ENCODE measurements around the gene IL16. TPM values are rescaled to one million over a fixed set of nuclear protein-coding genes. Genes with fewer than 3 reads are reported as not detected.

IL16 gene
- total RNA-seq, 4 donors from 2014 or later: 9.7 to 15.2 (median 10.9) TPM

DNA sequence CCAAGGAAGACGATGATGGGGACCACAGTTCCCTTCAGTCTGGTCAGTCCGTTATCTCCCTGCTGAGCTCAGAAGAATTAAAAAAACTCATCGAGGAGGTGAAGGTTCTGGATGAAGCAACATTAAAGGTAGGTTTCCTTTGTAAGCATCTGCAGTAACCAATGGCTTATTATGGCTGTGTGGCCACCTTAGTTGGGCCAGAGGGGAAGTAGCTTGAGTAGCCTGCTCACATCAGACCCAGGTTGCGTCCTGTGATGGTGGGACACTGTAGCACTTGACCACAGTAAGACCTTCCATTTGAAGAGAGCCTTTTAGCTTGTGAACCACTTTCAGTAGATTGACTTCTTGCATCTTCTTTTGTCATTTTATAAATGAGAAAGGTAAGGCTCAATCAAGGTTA is 104.7 kb downstream of the IL16 start:
- TF ChIP-seq POLR2A (IDR thresholded peaks at IDR 0.05): no peak
- TF ChIP-seq, protein P1, sequence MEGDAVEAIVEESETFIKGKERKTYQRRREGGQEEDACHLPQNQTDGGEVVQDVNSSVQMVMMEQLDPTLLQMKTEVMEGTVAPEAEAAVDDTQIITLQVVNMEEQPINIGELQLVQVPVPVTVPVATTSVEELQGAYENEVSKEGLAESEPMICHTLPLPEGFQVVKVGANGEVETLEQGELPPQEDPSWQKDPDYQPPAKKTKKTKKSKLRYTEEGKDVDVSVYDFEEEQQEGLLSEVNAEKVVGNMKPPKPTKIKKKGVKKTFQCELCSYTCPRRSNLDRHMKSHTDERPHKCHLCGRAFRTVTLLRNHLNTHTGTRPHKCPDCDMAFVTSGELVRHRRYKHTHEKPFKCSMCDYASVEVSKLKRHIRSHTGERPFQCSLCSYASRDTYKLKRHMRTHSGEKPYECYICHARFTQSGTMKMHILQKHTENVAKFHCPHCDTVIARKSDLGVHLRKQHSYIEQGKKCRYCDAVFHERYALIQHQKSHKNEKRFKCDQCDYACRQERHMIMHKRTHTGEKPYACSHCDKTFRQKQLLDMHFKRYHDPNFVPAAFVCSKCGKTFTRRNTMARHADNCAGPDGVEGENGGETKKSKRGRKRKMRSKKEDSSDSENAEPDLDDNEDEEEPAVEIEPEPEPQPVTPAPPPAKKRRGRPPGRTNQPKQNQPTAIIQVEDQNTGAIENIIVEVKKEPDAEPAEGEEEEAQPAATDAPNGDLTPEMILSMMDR (IDR thresholded peaks at IDR 0.05): no peak
- intact Hi-C loops (cut with DNase I; ENCODE audit: low total_unique reads): no loop called here
- WGBS, 2 donors: 92 to 95% methylated on average over 4 of the region's 4 CpGs
- no peak for DNase-seq (ENCODE audit: low spot score in 2 of 2)
- H3K4me3 ChIP-seq (ENCODE audit: low read depth, poor library complexity, severe bottlenecking): no peak overlapping the region

DNA sequence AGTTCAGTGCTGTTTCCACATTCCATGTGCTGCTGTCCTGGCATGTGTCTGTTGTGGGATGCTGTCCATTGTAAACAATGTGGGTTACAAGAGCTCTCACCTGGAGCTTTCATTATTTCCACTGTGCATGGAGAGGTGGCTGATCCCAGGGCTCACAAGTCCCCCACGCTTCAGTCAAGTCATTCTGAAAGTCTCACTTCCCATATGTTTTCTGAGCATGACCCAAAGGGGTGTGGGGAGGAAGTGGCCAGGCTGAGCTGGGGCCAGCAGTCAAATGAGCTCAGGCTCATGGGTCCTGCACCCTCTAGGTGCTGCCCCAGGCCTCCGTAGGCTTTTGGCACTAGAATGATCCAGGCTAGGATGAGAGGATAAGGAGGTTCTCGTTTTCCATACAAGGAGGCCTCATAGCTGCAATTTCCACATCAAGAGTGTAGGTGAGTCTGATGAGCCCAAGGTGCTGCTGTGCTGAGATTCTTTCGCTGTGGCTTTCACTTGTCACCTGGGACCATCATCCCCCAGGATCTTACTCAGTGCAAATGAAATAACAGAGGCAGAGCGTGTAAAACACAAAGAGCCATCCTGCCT is 105.2 kb downstream of the IL16 start:
- no peak overlapping the region for H3K4me3 ChIP-seq (ENCODE audit: low read depth, poor library complexity, severe bottlenecking)
- DNase-seq (ENCODE audit: low spot score in 2 of 2): peak in 1 of 2 donors; percentile 78
- intact Hi-C loops (cut with DNase I; ENCODE audit: low total_unique reads): no loop called here
- no peak for TF ChIP-seq POLR2A (IDR thresholded peaks at IDR 0.05)
- TF ChIP-seq, protein P1 (IDR thresholded peaks at IDR 0.05): no peak
- 79 to 80% methylated on average over 5 of the region's 5 CpGs for WGBS, 2 donors

DNA sequence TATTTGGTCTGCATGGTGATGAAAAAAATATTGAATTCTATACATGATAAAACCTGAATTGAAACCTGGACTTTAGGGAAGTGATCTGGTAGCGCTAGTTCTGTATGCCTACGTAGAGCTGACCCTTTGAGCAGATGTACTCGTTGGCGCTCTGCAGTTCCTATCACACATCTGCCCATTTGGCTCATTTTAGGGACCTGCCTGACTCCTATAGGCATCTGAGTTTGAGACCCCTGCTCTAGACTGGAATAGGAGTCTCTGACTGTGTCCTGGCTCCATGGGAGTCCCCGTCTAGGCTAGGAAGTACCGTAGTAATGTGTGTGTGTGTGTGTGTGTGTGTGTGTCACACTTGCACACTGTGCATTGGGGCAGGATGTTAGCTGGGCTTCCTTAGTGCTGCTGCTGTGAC is 106.0 kb downstream of the IL16 start:
- intact Hi-C loops (cut with DNase I; ENCODE audit: low total_unique reads): no loop called here
- WGBS, 2 donors: 79 to 81% methylated on average over 6 of the region's 6 CpGs
- no peak overlapping the region for H3K4me3 ChIP-seq (ENCODE audit: low read depth, poor library complexity, severe bottlenecking)
- TF ChIP-seq POLR2A (IDR thresholded peaks at IDR 0.05): no peak
- TF ChIP-seq, protein P1 (IDR thresholded peaks at IDR 0.05): no peak
- no peak for DNase-seq (ENCODE audit: low spot score in 2 of 2)

DNA sequence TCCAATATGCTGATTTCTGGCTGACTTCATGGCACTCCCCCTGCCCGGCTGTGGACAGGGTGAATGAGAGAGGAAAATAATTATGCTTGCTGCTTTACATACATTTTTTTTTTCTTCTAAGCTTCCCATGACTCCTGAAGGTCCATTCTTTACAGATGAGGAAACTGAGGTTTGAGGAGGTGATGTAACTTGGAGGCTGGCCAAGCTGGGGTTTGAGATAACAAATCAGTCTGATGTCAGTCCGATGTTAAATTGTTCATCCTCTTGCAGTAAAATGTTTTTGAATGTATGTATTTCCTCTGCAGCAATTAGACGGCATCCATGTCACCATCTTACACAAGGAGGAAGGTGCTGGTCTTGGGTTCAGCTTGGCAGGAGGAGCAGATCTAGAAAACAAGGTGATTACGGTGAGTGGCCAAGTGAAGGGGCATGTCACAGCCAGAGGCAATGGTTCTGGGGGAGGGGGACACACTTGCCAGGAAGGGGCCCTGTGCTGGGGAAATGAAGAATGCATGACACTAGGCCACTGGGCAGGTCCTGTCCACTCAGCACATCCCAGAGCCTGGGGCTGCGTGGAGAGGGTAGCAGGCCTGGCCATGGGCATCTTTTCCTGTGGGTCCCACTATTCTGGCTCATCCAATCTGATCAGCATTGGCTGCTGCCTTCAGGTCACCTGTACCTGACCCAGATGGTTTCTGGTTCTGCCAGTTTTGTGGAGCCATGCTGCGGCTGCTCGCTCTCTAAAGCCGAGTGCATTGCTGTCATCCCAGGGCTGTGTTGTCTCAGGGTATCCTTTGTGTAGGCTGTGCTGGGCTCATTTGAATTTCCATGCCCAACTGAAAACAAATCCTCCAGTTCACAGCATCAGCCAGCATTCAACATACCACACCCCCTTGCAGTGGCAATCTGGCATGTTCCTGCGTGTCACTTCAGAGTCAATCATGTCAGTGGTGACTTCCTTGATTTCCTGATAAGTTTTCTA is 106.9 kb downstream of the IL16 start:
- intact Hi-C loops (cut with DNase I; ENCODE audit: low total_unique reads): no loop called here
- WGBS, 2 donors: 51 to 68% methylated on average over 9 of the region's 9 CpGs
- TF ChIP-seq, protein P1 (IDR thresholded peaks at IDR 0.05): no peak
- no peak for TF ChIP-seq POLR2A (IDR thresholded peaks at IDR 0.05)
- peak in 1 of 2 donors; percentile 70 for DNase-seq (ENCODE audit: low spot score in 2 of 2)
- no peak overlapping the region for H3K4me3 ChIP-seq (ENCODE audit: low read depth, poor library complexity, severe bottlenecking)

DNA sequence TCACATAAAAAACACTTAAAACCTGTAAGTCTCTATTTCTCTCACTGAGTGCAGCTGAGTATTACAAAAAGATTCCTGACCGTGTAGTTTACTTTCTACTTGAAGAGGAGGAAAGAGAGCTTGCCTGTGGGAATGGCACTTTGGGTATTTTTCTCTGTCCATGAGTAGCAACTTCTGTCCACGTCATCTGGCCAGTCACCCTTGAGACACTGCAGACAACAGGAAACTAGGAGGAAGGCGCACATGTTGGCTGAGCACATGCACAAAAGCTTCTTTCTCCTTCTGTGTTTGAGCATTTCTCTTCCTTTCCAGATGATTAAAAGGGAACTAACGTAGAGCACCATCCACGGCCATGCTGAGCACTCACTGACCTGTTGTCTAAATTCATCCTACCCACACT is 107.5 kb downstream of the IL16 start:
- no peak overlapping the region for H3K4me3 ChIP-seq (ENCODE audit: low read depth, poor library complexity, severe bottlenecking)
- intact Hi-C loops (cut with DNase I; ENCODE audit: low total_unique reads): no loop called here
- 52 to 62% methylated on average over 5 of the region's 5 CpGs for WGBS, 2 donors
- DNase-seq (ENCODE audit: low spot score in 2 of 2): peak in 1 of 2 donors; percentile 84
- TF ChIP-seq POLR2A (IDR thresholded peaks at IDR 0.05): no peak
- TF ChIP-seq, protein P1 (IDR thresholded peaks at IDR 0.05): no peak
